HG03103 (cell line): ENCODE results near the gene GRIK2.

Experiments
- ATAC-seq: cut with Tn5 transposase; IDR thresholded peaks from one replicate; pipeline ENCODE4 v1.9.1; 2021; ENCODE audit warnings: low read depth; ENCODE audit not compliant: unreplicated experiment

The GRIK2 gene

GRCh38 chr6:101531538-101531937, 138.0 kb downstream of the GRIK2 start:
- no peak for ATAC-seq

DNA sequence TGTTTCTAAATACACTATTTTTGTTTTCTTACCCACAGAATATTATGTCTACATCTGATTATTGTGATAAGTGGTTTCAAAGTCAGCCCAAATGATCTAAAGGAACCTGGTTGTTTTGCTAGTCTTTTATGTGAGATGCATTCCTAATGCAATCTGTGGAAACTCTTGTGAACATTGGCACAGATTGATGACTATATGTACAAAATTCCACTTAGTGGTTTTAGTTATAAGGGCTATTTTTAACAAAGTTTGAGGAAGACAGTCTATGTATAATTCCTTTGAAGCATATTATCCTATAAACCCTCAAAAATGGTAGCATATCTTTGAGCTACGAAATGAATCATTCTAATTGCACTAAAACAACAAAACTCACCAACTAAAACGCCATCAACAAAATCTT, 140.9 kb downstream of the GRIK2 start:
- no peak for ATAC-seq

- no peak for ATAC-seq
These were observed 141.3 kb downstream of the GRIK2 start for GRCh38 chr6:101534821-101535220.

GRCh38 chr6:101537753-101538316, 144.3 kb downstream of the GRIK2 start:
- ATAC-seq = no peak

- ATAC-seq = no peak
These were observed 146.2 kb downstream of the GRIK2 start for GRCh38 chr6:101539510-101540245.

DNA sequence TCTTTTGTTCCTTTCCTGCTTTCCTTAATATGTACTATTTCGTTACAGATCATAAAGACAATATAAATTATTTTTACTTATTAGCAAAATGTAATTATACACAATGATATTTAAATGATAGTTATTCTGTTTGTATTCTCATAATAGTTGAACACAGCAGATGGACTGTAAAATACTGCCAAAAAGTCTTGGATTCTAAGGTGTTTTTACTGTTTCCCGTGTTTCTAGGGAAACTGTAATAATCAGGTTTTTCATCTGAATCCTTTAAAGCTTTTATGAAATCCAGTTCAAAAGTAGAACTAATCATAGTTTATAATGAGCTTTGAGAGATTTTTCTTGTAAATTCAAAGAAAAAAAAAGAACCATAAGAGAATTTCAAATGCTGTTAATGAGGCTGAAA, 148.4 kb downstream of the GRIK2 start:
- no peak for ATAC-seq

DNA sequence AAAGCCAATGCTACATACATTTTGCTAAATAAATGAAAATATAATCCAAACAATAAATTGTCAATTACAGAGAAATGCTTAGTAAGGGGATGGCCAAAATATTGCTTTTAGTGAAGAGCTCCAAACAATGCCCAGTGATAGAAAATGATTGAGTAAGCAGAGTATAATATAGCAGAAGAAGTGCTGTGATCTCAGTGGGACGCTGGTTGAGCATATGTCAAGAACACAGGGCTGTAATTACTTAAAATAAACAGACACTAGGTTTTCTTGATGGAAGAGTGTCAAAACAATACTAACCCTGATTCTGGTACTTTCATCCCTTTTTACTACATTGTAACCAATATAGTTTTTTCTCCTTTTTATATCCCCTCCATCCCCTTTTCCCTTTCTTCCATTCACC, 150.3 kb downstream of the GRIK2 start:
- ATAC-seq = no peak

GRCh38 chr6:101544286-101544685, 150.8 kb downstream of the GRIK2 start:
- ATAC-seq = no peak

DNA sequence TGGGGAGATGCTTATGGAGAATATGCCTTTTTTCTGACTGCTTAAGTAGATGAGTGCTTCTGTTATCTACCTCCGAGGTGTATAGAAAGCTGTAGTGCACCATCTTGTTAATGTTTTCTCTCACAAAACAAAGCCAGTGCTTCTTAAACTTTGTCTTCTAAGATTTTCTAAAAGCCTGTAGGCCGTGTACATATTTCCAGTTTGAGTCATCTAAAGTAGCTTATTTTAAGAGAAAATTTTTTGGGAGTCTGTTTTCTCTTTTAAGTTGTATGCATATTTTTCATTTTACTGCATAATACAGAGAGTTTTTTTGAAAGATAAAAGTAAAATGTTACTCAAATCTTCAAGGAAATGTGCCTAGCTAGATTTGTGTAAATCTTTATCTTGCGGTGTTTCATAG, 151.7 kb downstream of the GRIK2 start:
- ATAC-seq = no peak

DNA sequence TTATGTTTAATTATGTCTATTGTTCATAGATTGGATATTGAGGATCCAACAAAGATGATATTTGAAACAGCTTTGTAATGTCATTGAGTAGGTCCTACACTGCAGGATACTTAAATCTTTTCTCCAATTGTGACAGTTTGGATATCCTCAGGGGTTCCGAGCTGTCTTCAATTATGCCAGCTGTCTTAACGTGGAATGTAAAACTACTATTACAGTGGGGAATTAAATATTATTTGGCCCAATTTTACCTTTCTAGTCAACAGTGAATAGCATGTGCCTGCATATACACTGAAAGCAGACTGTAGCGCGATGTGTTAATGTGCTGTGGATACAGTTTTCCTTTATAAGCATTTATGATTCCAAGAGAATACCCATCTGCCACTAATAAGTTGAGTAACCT, 156.9 kb downstream of the GRIK2 start:
- ATAC-seq = no peak

GRCh38 chr6:101554231-101554630, 160.7 kb downstream of the GRIK2 start:
- ATAC-seq = no peak

DNA sequence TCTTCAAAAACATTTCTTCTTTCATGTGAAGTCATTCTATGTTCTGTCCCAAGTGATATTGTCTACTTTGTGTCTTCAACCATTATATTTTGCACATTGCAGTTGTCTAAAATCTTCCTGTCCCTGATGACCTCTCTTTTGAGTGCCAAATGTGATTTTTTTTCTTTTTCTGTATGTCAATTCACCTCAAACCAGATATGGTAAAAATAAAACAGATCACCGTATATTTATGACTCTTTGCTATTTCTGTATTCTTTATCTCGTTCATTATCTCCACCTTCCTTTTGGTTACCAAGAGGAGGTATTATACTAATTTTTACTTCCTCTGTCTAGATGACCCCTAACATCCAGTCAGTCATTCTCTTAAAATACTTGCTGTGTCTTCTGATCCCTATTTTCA, 165.2 kb downstream of the GRIK2 start:
- no peak for ATAC-seq

DNA sequence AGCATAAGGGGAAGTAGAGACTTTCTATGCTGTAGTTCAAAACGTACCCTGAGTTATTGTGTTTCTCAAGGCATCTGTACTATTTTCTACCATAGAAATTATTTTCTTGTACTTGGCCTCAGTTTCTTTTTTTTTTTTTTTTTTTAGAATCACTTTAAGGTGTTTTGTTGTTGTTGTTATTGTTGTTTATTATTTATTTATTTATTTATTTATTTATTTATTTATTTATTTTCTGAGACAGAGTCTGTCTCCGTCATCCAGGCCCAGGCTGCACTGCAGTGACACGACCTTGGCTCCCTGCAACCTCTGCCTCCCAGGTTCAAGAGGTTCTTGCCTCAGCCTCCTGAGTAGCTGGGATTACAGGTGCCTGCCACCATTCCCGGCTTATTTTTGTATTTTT, 179.1 kb downstream of the GRIK2 start:
- no peak for ATAC-seq

DNA sequence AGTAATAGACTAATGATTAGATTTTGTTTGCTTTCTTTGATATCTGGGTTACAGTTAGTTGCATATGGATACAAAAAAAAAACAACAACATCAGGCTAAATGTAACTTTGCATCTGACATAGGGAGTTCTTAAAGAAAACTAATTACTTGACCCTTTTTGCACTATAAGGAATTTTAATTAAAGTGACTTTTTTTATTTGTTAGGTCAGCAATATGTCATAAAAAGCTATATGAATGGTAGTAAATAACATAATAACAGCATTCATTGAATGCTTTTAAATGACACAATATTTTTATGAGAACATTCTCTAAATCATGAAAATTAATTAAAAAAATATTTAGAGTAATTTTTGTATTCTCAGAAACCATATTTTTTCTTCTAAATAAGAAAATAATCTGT, 183.6 kb downstream of the GRIK2 start:
- ATAC-seq = no peak

DNA sequence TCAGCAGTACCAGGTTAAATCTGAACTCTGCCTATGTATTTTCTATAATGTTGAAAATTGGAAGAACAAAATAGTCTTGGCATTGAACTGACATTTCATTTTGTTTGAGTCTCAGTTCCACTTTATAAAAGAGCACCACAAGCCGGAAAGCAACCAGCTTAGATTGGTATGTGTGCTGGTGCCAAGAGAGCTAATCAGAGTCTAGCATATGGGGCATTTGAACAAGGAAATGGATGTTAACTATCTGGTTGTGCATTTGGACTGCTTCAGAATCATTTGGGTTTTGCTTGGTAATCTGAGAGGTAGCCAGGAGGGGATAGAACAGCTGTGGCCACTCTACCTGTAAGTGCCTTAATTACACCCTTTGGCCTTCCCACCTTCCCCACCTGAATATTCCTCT, 184.8 kb downstream of the GRIK2 start:
- no peak for ATAC-seq

GRCh38 chr6:101582792-101583191, 189.3 kb downstream of the GRIK2 start:
- no peak for ATAC-seq

- ATAC-seq = no peak
These were observed 192.0 kb downstream of the GRIK2 start for GRCh38 chr6:101585501-101585900.

GRCh38 chr6:101588343-101588742, 194.8 kb downstream of the GRIK2 start:
- no peak for ATAC-seq

DNA sequence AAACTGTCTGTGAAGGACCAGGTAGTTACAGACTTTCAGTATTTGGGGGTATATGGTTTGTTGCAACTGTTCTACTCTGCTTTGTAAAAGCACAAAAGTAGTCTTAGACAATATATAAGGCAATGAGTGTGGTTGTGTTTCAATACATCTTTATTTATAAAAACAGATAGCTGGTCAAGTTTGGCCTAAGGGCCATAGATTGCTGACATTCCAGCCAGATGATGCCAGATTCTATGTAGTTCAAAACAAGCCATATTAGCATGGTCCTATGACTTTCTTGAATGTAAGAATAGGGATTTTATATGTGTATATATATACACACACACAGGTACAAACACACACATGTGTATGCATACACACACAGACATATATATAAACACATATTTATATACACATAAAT, 201.8 kb downstream of the GRIK2 start:
- ATAC-seq = no peak

GRCh38 chr6:101597693-101598092, 204.2 kb downstream of the GRIK2 start:
- ATAC-seq = no peak

DNA sequence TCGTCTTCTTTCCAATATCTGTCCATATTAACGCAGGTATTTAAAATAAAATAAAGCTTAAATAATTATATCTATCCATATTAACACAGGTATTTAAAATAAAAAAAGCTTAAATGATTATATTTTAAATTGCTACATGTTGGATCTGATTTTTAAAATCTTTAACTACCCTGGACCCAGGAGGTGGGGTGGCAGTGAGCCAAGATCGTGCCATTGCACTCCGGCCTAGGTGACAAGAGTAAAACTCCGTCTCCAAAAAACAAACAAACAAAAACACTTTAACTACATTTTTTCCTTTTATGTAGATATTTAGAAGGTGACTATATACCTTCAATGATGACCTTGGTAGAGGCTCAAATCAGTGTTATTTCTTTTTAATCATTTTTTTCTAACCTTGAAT, 211.9 kb downstream of the GRIK2 start:
- ATAC-seq = no peak

DNA sequence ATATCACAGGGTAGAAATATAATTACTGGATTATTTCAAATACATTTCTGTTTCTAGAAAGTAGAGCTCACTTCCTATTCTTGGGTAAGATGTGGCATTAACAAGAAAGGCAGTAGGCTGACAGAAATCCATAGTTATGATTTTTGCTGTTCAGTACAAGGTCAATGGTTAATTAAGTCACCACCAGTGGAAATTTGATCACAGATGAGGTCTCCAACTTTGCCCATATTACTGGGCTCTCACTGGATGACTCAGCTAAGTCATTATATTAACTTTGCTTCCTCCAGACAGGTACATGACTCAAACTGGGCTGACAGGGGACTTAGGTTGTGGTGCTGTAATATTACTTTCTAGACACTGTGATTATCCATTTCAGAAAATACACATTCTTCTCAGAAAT, 212.4 kb downstream of the GRIK2 start:
- no peak for ATAC-seq
